ENCODE measurements around the gene TMEM190. TPM values are rescaled to one million over a fixed set of nuclear protein-coding genes. Genes with fewer than 3 reads are reported as not detected.

TMEM190 gene
- total and polyA plus RNA-seq, 9 of the 15 experiments (the other 6 are each of a cell fraction or from before 2014, with no cell fraction given) = not detected

GRCh38 chr19:55390461-55390880 lies 13.8 kb downstream of the TMEM190 start:
- peak in 2 of 4 experiments; percentile 65 to 83 for DNase-seq (ENCODE audit: extremely low read depth in 1 of 4, low spot score in 3 of 4)
- peak; percentile 75 for FAIRE-seq
- TF ChIP-seq SUPT5H (IDR thresholded peaks at IDR 0.05) (peak; percentile 46; the same call in 1 of the 2 replicates), RCOR1 (IDR thresholded peaks at IDR 0.05; ENCODE audit: borderline replicate concordance in 1 of 2, low read depth in 2 of 2, low read length in 2 of 2) (0 out of 4 replicates have a peak, but pooled peaks of 1 of the 2 experiments have one; percentile 15), SREBF1 (IDR thresholded peaks at IDR 0.05; ENCODE audit: borderline replicate concordance, low read depth, low read length) (no peak), RBM39 (optimal IDR thresholded peaks at IDR 0.05; ENCODE audit: low read depth, low read length) (peak; percentile 12), POLR2G (IDR thresholded peaks at IDR 0.05; ENCODE audit: low read depth, low read length) (peak; percentile 70), POLR2A (conservative IDR thresholded peaks at IDR 0.05) (peak; percentile 21; the same call in 1 of the 2 replicates), ETS1 (conservative IDR thresholded peaks at IDR 0.05; ENCODE audit: control insufficient read depth, low read depth, low read length) (0 out of 2 replicates have a peak, but pooled peaks have one; percentile 26), POLR2AphosphoS5 (IDR thresholded peaks at IDR 0.05; ENCODE audit: control insufficient read depth, insufficient read depth, low read depth, low read length) (peak; percentile 44; the same call in 1 of the 2 replicates), RBFOX2 (IDR thresholded peaks at IDR 0.05; ENCODE audit: low read depth, low read length) (peak; percentile 68), TAF1 (IDR thresholded peaks at IDR 0.05; ENCODE audit: control insufficient read depth, extremely low read depth, insufficient read depth, low read length, severe bottlenecking) (peak; percentile 27), CC2D1A (IDR thresholded peaks at IDR 0.05) (no peak), ZNF3 (CRISPR knock-in tag; IDR thresholded peaks at IDR 0.05) (no peak), CHD2 (IDR thresholded peaks at IDR 0.05; ENCODE audit: low read depth, low read length) (peak; percentile 21; the same call in 1 of the 2 replicates), POLR2AphosphoS2 (IDR thresholded peaks at IDR 0.05; ENCODE audit: low read length) (0 out of 2 replicates have a peak, but pooled peaks have one; percentile 64), HNRNPH1 (optimal IDR thresholded peaks at IDR 0.05; ENCODE audit: low read depth, low read length) (no peak), CTBP1 (IDR thresholded peaks at IDR 0.05; ENCODE audit: borderline replicate concordance) (0 out of 2 replicates have a peak, but pooled peaks have one; percentile 19), ZZZ3 (IDR thresholded peaks at IDR 0.05) (no peak)
- ChIA-PET POLR2A (interaction anchor here (0.6 to 12.9 kb wide), 6 partner anchors 8 to 905 kb away, joined by 3 to 195 read pairs (median 5); partner anchors contain the start of gene UBE2S), CTCF (ENCODE audit: low intra/inter-chr PET ratio) (no interaction called here)
- Histone ChIP-seq H3K27me3 (ENCODE audit: control insufficient read depth in 2 of 2, insufficient read depth in 2 of 2, low read length in 2 of 2) (no peaks in the 10 kb centered on the region), H3K27ac (ENCODE audit: extremely low read depth, low read depth, low read length) (peak overlapping the region; percentile 32; the same call in 1 of the 3 replicates), H3K9ac (ENCODE audit: insufficient read depth in 1 of 2, low read depth in 2 of 2, low read length in 2 of 2) (peak overlapping the region in 1 of 2 experiments; percentile 98; a peak in 2 of 4 replicates), H3K4me3 (no peak overlapping the region), H4K20me1 (replicated peaks; ENCODE audit: control insufficient read depth, insufficient read depth, low read length) (peaks cover 54% of the 10 kb centered on the region), H3K4me1 (replicated peaks in 1 of 2; ENCODE audit: control insufficient read depth in 2 of 2, insufficient read depth in 2 of 2, low read length in 2 of 2) (peaks cover 44 to 60% of the 10 kb centered on the region in 2 experiments), H3K4me2 (ENCODE audit: insufficient read depth, low read length) (no peak overlapping the region; the same call in 1 of the 2 replicates), H3K9me1 (ENCODE audit: control insufficient read depth, insufficient read depth, low read length) (peaks cover 19% of the 10 kb centered on the region), H3K36me3 (ENCODE audit: control insufficient read depth, insufficient read depth, low read length) (peaks cover 55% of the 10 kb centered on the region), H3K79me2 (ENCODE audit: control insufficient read depth, insufficient read depth, low read length) (peaks cover 43% of the 10 kb centered on the region), H3K9me3 (replicated peaks; ENCODE audit: control insufficient read depth, insufficient read depth, low read depth, low read length) (no peaks in the 10 kb centered on the region), H2AFZ (ENCODE audit: low read depth, low read length) (no peak overlapping the region)
- ATAC-seq = peak; percentile 59
- WGBS (ENCODE audit: insufficient coverage, low coverage, missing lambda C conversion rate) = 26% methylated on average over 6 of the region's 7 CpGs
- intact Hi-C loops (cut with micrococcal nuclease) = no loop called here
- no TSS peak for BruUV-seq (replicated peaks)
- in situ Hi-C loops (cut with MboI) = no loop called here

Measured in K562 (cell line).